BJ (cell line): Measurements from ENCODE around the gene NUDT16L1. TPM values are rescaled to one million over a fixed set of nuclear protein-coding genes. Genes with fewer than 3 reads are reported as not detected.

Experiments
- CTCF ChIA-PET: fragments of 350-600 bp; formaldehyde crosslinking; extraction: SDS; loops from one replicate; lab custom pipeline; 2021; ENCODE audit warnings: antibody characterized with exemption, inconsistent platforms; lab: Yijun Ruan, JAX
- POLR2A ChIA-PET: fragments of 300-600 bp; sonication (Branson Sonifier 250); formaldehyde crosslinking; extraction: SDS; loops from one replicate; lab custom pipeline; 2021; ENCODE audit warnings: antibody characterized with exemption; lab: Charles Lee
- DNase-seq: peaks from one replicate; pipeline ENCODE4 v3.0.0-alpha.2; 2011; ENCODE audit warnings: low read depth
- H3K27me3 ChIP-seq: 2 replicates; pipeline ENCODE4 v1.6.0; 2011; ENCODE audit warnings: low read length; ENCODE audit not compliant: control insufficient read depth, insufficient read depth
- H3K36me3 ChIP-seq: 2 replicates; pipeline ENCODE4 v1.5.1; 2011; ENCODE audit warnings: low read length; ENCODE audit not compliant: control insufficient read depth, insufficient read depth
- H3K4me3 ChIP-seq: 2 replicates; pipeline ENCODE4 v1.5.1; 2011; ENCODE audit warnings: low read depth, mild to moderate bottlenecking, control low read depth, low read length
- polyA plus RNA-seq: library from polyadenylated mRNA; depleted of rRNA; stranded (reverse); fragments of >200 nt; gene quantifications from 2 replicates; pipeline ENCODE4 v1.2.3, GENCODE V29; 2011
- TF ChIP-seq, protein P1 (sequence below): IDR thresholded peaks from 2 replicates; pipeline ENCODE4 v1.5.1; 2011; ENCODE audit warnings: low read depth, mild to moderate bottlenecking, control low read depth, inconsistent platforms, low read length, moderate library complexity; ENCODE audit not compliant: insufficient read depth

NUDT16L1 gene
- polyA plus RNA-seq, 1 experiment = 33.3 TPM

DNA sequence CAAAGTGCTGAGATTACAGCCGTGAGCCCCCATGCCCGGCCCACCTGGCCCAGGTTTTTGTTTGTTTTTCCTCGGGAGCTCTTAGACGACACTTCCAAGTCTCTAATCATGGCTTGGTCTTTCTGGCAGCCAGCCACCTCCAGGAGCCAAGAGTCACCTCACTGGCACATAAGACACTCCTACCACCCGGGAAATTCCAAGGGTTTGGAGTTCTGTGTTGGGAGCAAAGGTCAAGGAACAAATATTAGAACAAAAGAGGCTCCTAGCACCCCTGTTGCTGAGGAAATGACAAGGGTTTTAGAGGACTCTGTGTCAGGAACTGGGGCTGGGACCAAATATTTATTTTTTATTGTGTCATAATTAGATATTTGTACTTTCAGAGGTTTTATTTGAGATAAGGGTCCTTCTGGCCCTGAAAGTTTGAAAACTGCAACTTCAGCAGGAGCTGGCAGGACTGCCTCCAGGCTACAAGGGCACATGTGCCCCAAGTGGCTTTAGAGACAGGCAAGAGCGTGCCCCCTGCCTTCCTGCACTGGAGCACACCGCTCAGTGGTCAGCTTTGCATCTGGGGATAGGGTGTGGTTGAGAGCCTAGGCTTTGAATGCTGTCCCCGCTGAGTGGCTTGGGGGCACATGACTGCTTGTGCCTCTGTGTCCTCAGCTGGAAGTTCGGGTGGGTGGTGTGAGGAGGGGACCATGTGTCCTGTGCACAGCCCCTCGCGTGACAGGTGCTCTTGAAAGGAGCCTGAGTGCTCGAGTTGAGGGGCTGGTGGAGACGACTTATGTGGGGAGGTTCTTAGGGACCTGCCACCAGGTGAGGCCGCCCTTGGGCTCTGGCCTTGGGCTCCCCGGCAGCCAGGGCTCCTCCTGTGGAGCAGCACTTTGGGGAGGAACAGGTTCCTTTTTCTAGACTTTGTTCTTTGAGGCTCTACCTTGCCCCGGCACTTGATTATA is 39.1 kb upstream of the NUDT16L1 start:
- ChIA-PET POLR2A (no interaction called here), CTCF (interaction anchor here (0.8 kb wide), 1 partner anchor 30 kb away, joined by 3 read pairs; the partner anchor contains the start of gene MGRN1)
- Histone ChIP-seq H3K36me3 (peaks cover 39% of the 10 kb centered on the region), H3K4me3 (no peak overlapping the region), H3K27me3 (no peaks in the 10 kb centered on the region)
- no peak for DNase-seq
- TF ChIP-seq, protein P1, sequence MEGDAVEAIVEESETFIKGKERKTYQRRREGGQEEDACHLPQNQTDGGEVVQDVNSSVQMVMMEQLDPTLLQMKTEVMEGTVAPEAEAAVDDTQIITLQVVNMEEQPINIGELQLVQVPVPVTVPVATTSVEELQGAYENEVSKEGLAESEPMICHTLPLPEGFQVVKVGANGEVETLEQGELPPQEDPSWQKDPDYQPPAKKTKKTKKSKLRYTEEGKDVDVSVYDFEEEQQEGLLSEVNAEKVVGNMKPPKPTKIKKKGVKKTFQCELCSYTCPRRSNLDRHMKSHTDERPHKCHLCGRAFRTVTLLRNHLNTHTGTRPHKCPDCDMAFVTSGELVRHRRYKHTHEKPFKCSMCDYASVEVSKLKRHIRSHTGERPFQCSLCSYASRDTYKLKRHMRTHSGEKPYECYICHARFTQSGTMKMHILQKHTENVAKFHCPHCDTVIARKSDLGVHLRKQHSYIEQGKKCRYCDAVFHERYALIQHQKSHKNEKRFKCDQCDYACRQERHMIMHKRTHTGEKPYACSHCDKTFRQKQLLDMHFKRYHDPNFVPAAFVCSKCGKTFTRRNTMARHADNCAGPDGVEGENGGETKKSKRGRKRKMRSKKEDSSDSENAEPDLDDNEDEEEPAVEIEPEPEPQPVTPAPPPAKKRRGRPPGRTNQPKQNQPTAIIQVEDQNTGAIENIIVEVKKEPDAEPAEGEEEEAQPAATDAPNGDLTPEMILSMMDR = no peak

DNA sequence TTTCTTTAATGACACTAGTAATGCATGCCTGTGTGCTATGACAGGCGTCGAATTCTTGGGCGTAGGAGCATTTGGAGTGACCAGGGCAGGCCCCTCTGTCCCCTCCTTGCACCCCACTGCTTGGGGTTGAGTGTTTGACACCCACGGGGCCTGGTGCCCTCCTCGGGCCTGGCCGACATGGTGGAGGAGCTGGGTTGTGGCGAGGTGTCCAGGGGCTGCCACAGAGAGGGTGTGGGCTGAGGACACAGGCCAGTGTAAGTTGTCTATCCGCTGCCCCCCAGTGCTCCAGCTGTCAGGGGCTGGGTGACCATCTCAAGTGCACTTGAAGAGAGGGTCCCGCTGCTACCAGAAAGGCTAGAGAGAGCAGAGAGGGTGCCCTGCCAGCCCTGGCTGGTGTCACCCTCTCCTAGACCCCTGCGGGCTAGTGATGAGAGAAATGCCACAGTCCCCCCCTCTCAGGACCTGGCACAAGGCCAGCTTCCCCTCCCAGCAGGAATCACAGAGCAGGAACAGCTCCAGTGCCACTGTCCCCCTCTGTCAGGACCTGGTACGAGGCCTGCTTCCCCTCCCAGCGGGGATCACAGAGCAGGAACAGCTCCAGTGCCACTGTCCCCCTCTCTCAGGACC is 38.3 kb upstream of the NUDT16L1 start:
- TF ChIP-seq, protein P1 = no peak
- no peak for DNase-seq
- CTCF ChIA-PET = interaction anchor here (0.7 kb wide), 1 partner anchor 148 kb away, joined by 4 read pairs; no protein-coding TSS in a partner anchor
- Histone ChIP-seq H3K36me3 (peaks cover 42% of the 10 kb centered on the region), H3K4me3 (no peak overlapping the region), H3K27me3 (no peaks in the 10 kb centered on the region)
- POLR2A ChIA-PET = no interaction called here

DNA sequence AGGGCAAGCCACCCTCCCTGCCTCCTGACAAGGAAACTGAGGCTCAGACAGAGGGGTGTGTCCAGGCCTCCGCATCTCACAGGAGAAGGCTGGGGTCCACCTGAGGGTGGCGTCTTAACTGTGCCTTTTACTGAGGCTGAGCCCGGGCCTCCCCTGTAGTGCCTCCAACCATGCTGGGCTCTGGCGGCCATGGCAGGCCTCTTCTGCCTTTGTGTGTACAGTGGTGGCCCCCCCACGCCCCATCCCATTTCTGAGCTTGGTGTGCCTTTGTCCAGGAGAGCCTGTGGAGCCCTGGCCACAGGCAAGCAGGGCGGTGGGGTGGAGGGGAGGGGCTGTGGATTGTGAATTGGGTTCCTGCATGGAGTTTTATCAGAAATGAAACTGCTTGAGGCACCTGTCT is 37.6 kb upstream of the NUDT16L1 start:
- no peak for DNase-seq
- CTCF ChIA-PET = interaction anchor here (0.7 kb wide), 1 partner anchor 149 kb away, joined by 4 read pairs; no protein-coding TSS in a partner anchor
- no peaks in the 10 kb centered on the region for H3K27me3 ChIP-seq
- TF ChIP-seq, protein P1 = no peak
- peaks cover 41% of the 10 kb centered on the region for H3K36me3 ChIP-seq
- POLR2A ChIA-PET = no interaction called here
- H3K4me3 ChIP-seq = no peak overlapping the region

DNA sequence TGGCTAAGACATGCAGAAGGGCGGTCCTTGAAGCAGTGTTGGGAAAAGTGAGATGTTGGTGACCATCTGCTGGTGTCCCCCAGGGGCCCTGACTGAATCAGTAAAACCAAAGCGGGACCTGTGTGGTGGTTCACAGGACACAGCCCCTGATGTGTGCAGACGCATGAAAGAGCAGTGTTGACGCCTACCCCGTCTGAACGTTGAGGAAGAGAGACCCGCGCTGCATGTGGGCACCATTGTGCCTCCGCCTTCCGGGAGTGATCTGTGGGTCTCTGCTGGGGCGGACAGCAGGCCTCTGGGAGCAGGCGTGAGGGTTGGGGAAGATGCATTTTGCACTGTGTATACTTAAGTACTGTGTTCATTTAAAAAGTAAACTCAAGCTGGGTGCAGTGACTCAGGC is 37.1 kb upstream of the NUDT16L1 start:
- Histone ChIP-seq H3K27me3 (no peaks in the 10 kb centered on the region), H3K4me3 (no peak overlapping the region), H3K36me3 (peaks cover 40% of the 10 kb centered on the region)
- TF ChIP-seq, protein P1 = no peak
- POLR2A ChIA-PET = no interaction called here
- no peak for DNase-seq
- CTCF ChIA-PET = no interaction called here
